PC-3 (cell line): ENCODE data around the gene TUBB6. TPM values are rescaled to one million over a fixed set of nuclear protein-coding genes. Genes with fewer than 3 reads are reported as not detected.

ENCODE experiments used
- ATAC-seq: fragments of 200-7000 bp; cut with Tn5 transposase; 2 replicates; pipeline ENCODE4 v1.9.1; 2020; ENCODE audit warnings: mild to moderate bottlenecking, moderate library complexity
- BruUV-seq: library from RNA; stranded (reverse); fragments of 400-500 nt; replicated peaks from 2 replicates; lab custom pipeline; 2021; lab: Mats Ljungman, UMichigan
- CTCF ChIA-PET: fragments of 300-600 bp; sonication (Branson Sonifier 250); formaldehyde crosslinking; loops from one replicate; lab custom pipeline; 2022; ENCODE audit warnings: antibody characterized with exemption; lab: Charles Lee
- POLR2A ChIA-PET: fragments of 300-600 bp; sonication (Branson Sonifier 250); formaldehyde crosslinking; loops from one replicate; lab custom pipeline; 2022; ENCODE audit warnings: antibody characterized with exemption; ENCODE audit not compliant: unreplicated experiment; lab: Charles Lee
- DNase-seq: peaks from one replicate; pipeline ENCODE4 v3.0.0-alpha.2; 2015
- H2AFZ ChIP-seq: fragments of 300-600 bp; sonication (generic); 2 replicates; pipeline ENCODE4 v1.6.0; 2016; ENCODE audit warnings: antibody characterized with exemption, low read length
- H3F3A ChIP-seq: fragments of 300-600 bp; sonication (generic); one replicate; pipeline ENCODE4 v1.6.0; 2017; ENCODE audit warnings: antibody characterized with exemption, low read length, control low read depth, mild to moderate bottlenecking; ENCODE audit not compliant: unreplicated experiment
- H3K27ac ChIP-seq: fragments of 300-600 bp; sonication (generic); 2 replicates; pipeline ENCODE4 v1.5.1; 2016; ENCODE audit warnings: mild to moderate bottlenecking, low read length
- H3K27me3 ChIP-seq: fragments of 300-600 bp; sonication (generic); 2 replicates; pipeline ENCODE4 v1.6.1; 2016; ENCODE audit warnings: low read length, mixed read lengths
- H3K36me3 ChIP-seq: fragments of 300-600 bp; sonication (generic); 2 replicates; pipeline ENCODE4 v1.6.1; 2016; ENCODE audit warnings: low read depth, mixed run types, low read length, mixed read lengths
- H3K4me1 ChIP-seq: fragments of 300-600 bp; sonication (generic); 2 replicates; pipeline ENCODE4 v1.5.1; 2016; ENCODE audit warnings: low read length; ENCODE audit not compliant: insufficient read depth
- H3K4me2 ChIP-seq: fragments of 300-600 bp; sonication (generic); 2 replicates; pipeline ENCODE4 v1.6.0; 2016; ENCODE audit warnings: low read length
- H3K4me3 ChIP-seq: fragments of 300-600 bp; sonication (generic); 2 replicates; pipeline ENCODE4 v1.5.1; 2016; ENCODE audit warnings: mild to moderate bottlenecking, low read length, mixed read lengths
- H3K79me2 ChIP-seq: fragments of 300-600 bp; sonication (generic); 2 replicates; pipeline ENCODE4 v1.6.1; 2017; ENCODE audit warnings: low read length, mixed read lengths
- H3K9ac ChIP-seq: fragments of 300-600 bp; sonication (generic); 2 replicates; pipeline ENCODE4 v1.6.0; 2016; ENCODE audit warnings: mild to moderate bottlenecking, low read length
- H3K9me2 ChIP-seq: fragments of 300-600 bp; sonication (generic); replicated peaks from 2 replicates; pipeline ENCODE4 v1.6.1; 2016; ENCODE audit warnings: mixed run types, low read length, mixed read lengths
- H3K9me3 ChIP-seq: fragments of 300-600 bp; sonication (generic); 2 replicates; pipeline ENCODE4 v1.6.1; 2016; ENCODE audit warnings: low read length, mixed read lengths
- H4K20me1 ChIP-seq: fragments of 300-600 bp; sonication (generic); 2 replicates; pipeline ENCODE4 v1.6.1; 2016; ENCODE audit warnings: low read length, mixed read lengths
- EZH2 ChIP-seq: fragments of 300-600 bp; sonication (generic); IDR thresholded peaks from one replicate; pipeline ENCODE4 v1.6.1; 2017; ENCODE audit warnings: antibody characterized with exemption, mild to moderate bottlenecking, low read length; ENCODE audit not compliant: unreplicated experiment
- EZH2phosphoT487 ChIP-seq: fragments of 300-600 bp; sonication (generic); IDR thresholded peaks from 2 replicates; pipeline ENCODE4 v1.6.1; 2018; ENCODE audit warnings: mild to moderate bottlenecking, antibody characterized with exemption, low read length, borderline replicate concordance
- intact Hi-C: fragments of 100-400 bp; cut with micrococcal nuclease; formaldehyde crosslinking; loops from 2 replicates; pipeline ENCODE4 v1.9.0; 2023
- total RNA-seq: library from RNA; depleted of rRNA; stranded (reverse); fragments of >200 nt; gene quantifications from 2 replicates; pipeline ENCODE4 v1.2.3, GENCODE V29; 2014
- TF ChIP-seq, protein P1 (sequence below): fragments of 300-600 bp; sonication (generic); conservative IDR thresholded peaks from 2 replicates; pipeline ENCODE4 v1.5.1; 2017; ENCODE audit warnings: antibody characterized with exemption, low read depth, mild to moderate bottlenecking, low read length

Gene TUBB6
- total RNA-seq, 1 experiment from 2014 or later: 191 TPM

GRCh38 chr18:12321333-12321732, 13.3 kb downstream of the TUBB6 start:
- Histone ChIP-seq H3K27ac (no peak overlapping the region), H2AFZ (no peak overlapping the region), H3K9me2 (no peaks in the 10 kb centered on the region), H3K4me2 (no peak overlapping the region), H3K4me3 (no peak overlapping the region), H3K9me3 (no peaks in the 10 kb centered on the region), H4K20me1 (no peaks in the 10 kb centered on the region), H3K27me3 (no peaks in the 10 kb centered on the region), H3K36me3 (peaks cover 15% of the 10 kb centered on the region), H3F3A (no peaks in the 10 kb centered on the region), H3K9ac (no peak overlapping the region), H3K4me1 (no peaks in the 10 kb centered on the region), H3K79me2 (0 out of 2 replicates have a peak, but pooled peaks cover 4% of the 10 kb centered on the region)
- ATAC-seq (no peak), DNase-seq (no peak)
- BruUV-seq: no TSS peak
- ChIA-PET POLR2A (no interaction called here), CTCF (interaction anchor here (0.7 kb wide), 1 partner anchor 35 kb away, joined by 3 read pairs; no protein-coding TSS in a partner anchor)
- intact Hi-C loops: no loop called here
- no peak for TF ChIP-seq EZH2phosphoT487
- TF ChIP-seq, protein P1, sequence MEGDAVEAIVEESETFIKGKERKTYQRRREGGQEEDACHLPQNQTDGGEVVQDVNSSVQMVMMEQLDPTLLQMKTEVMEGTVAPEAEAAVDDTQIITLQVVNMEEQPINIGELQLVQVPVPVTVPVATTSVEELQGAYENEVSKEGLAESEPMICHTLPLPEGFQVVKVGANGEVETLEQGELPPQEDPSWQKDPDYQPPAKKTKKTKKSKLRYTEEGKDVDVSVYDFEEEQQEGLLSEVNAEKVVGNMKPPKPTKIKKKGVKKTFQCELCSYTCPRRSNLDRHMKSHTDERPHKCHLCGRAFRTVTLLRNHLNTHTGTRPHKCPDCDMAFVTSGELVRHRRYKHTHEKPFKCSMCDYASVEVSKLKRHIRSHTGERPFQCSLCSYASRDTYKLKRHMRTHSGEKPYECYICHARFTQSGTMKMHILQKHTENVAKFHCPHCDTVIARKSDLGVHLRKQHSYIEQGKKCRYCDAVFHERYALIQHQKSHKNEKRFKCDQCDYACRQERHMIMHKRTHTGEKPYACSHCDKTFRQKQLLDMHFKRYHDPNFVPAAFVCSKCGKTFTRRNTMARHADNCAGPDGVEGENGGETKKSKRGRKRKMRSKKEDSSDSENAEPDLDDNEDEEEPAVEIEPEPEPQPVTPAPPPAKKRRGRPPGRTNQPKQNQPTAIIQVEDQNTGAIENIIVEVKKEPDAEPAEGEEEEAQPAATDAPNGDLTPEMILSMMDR: no peak
- no peak for TF ChIP-seq EZH2

GRCh38 chr18:12324991-12325725, 17.1 kb downstream of the TUBB6 start:
- H3K9ac ChIP-seq: no peak overlapping the region
- H3K27me3 ChIP-seq: no peaks in the 10 kb centered on the region
- POLR2A ChIA-PET: no interaction called here
- no peak overlapping the region for H3K4me2 ChIP-seq
- H4K20me1 ChIP-seq: no peaks in the 10 kb centered on the region
- BruUV-seq: no TSS peak
- no peak overlapping the region for H3K4me3 ChIP-seq
- TF ChIP-seq, protein P1: no peak
- TF ChIP-seq EZH2phosphoT487 (no peak), EZH2 (no peak)
- no peaks in the 10 kb centered on the region for H3K9me3 ChIP-seq
- no peaks in the 10 kb centered on the region for H3K4me1 ChIP-seq
- H3K27ac ChIP-seq: no peak overlapping the region
- H3K9me2 ChIP-seq: no peaks in the 10 kb centered on the region
- CTCF ChIA-PET: interaction anchor here (0.5 kb wide), 1 partner anchor 361 kb away, joined by 3 read pairs; no protein-coding TSS in a partner anchor
- H3K36me3 ChIP-seq: peaks cover 33% of the 10 kb centered on the region
- no peak for DNase-seq
- peaks cover 4% of the 10 kb centered on the region for H3F3A ChIP-seq
- intact Hi-C loops: no loop called here
- ATAC-seq: no peak
- no peak overlapping the region for H2AFZ ChIP-seq
- H3K79me2 ChIP-seq: 0 out of 2 replicates have a peak, but pooled peaks cover 4% of the 10 kb centered on the region

DNA sequence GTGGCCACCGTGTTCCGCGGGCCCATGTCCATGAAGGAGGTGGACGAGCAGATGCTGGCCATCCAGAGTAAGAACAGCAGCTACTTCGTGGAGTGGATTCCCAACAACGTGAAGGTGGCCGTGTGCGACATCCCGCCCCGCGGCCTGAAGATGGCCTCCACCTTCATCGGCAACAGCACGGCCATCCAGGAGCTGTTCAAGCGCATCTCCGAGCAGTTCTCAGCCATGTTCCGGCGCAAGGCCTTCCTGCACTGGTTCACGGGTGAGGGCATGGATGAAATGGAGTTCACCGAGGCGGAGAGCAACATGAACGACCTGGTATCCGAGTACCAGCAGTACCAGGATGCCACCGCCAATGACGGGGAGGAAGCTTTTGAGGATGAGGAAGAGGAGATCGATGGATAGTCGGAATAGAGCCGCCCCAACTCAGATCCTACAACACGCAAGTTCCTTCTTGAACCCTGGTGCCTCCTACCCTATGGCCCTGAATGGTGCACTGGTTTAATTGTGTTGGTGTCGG, 17.7 kb downstream of the TUBB6 start:
- Histone ChIP-seq H3K9ac (no peak overlapping the region), H3K9me3 (no peaks in the 10 kb centered on the region), H2AFZ (no peak overlapping the region), H3K4me3 (no peak overlapping the region), H3K9me2 (no peaks in the 10 kb centered on the region), H3F3A (peaks cover 4% of the 10 kb centered on the region), H3K79me2 (0 out of 2 replicates have a peak, but pooled peaks cover 4% of the 10 kb centered on the region), H3K36me3 (peaks cover 33% of the 10 kb centered on the region), H3K4me2 (no peak overlapping the region), H3K4me1 (no peaks in the 10 kb centered on the region), H3K27ac (no peak overlapping the region), H4K20me1 (no peaks in the 10 kb centered on the region), H3K27me3 (no peaks in the 10 kb centered on the region)
- no peak for DNase-seq
- POLR2A ChIA-PET: no interaction called here
- intact Hi-C loops: no loop called here
- no TSS peak for BruUV-seq
- ATAC-seq: no peak
- CTCF ChIA-PET: no interaction called here
- TF ChIP-seq, protein P1: no peak
- no peak for TF ChIP-seq EZH2phosphoT487
- TF ChIP-seq EZH2: no peak
